Neural cell (in vitro differentiated cells): Measurements from ENCODE around the gene SKA3. TPM values are rescaled to one million over a fixed set of nuclear protein-coding genes. Genes with fewer than 3 reads are reported as not detected.

Experiments
- H2AFZ ChIP-seq: fragments of 200-600, 300-800 bp; sonication (generic), shearing (Covaris generic); 2 replicates; pipeline ENCODE4 v1.6.0; 2014; ENCODE audit warnings: low read depth, mild to moderate bottlenecking, antibody characterized with exemption, low read length, moderate library complexity
- H3F3A ChIP-seq: fragments of 200-600 bp; shearing (Covaris generic); 2 replicates; pipeline ENCODE4 v1.6.1; 2016; ENCODE audit warnings: mild to moderate bottlenecking, moderate library complexity, mixed read lengths, antibody characterized with exemption, low read length; ENCODE audit not compliant: insufficient read depth, poor library complexity, severe bottlenecking
- H3K27ac ChIP-seq: fragments of 200-600, 300-800 bp; sonication (generic), shearing (Covaris generic); 2 replicates; pipeline ENCODE4 v1.5.1; 2014; ENCODE audit warnings: mild to moderate bottlenecking, low read length, moderate library complexity
- H3K27me3 ChIP-seq: fragments of 300-800, 200-600 bp; sonication (generic), shearing (Covaris generic); 2 replicates; pipeline ENCODE4 v1.6.0; 2014; ENCODE audit warnings: mild to moderate bottlenecking, low read depth, low read length, moderate library complexity; ENCODE audit not compliant: insufficient read depth
- H3K36me3 ChIP-seq: fragments of 300-800, 200-600 bp; sonication (generic), shearing (Covaris generic); 2 replicates; pipeline ENCODE4 v1.5.1; 2014; ENCODE audit warnings: mild to moderate bottlenecking, antibody characterized with exemption, low read length, moderate library complexity; ENCODE audit not compliant: insufficient read depth
- H3K4me2 ChIP-seq: fragments of 300-800, 200-600 bp; sonication (generic), shearing (Covaris generic); 2 replicates; pipeline ENCODE4 v1.6.0; 2014; ENCODE audit warnings: mild to moderate bottlenecking, low read length
- H3K4me3 ChIP-seq: fragments of 300-800, 200-600 bp; sonication (generic), shearing (Covaris generic); 2 replicates; pipeline ENCODE4 v1.5.1; 2014; ENCODE audit warnings: mild to moderate bottlenecking, low read length, moderate library complexity
- H3K79me2 ChIP-seq: fragments of 200-600 bp; shearing (Covaris generic); replicated peaks from 2 replicates; pipeline ENCODE4 v1.6.0; 2014; ENCODE audit warnings: mild to moderate bottlenecking, low read length, moderate library complexity; ENCODE audit not compliant: insufficient read depth
- H3K9ac ChIP-seq: fragments of 300-800, 200-600 bp; sonication (generic), shearing (Covaris generic); 2 replicates; pipeline ENCODE4 v1.6.1; 2016; ENCODE audit warnings: mild to moderate bottlenecking, low read length, mixed read lengths
- H3K9me2 ChIP-seq: fragments of 200-600 bp; shearing (Covaris generic); 2 replicates; pipeline ENCODE4 v1.6.1; 2016; ENCODE audit warnings: mild to moderate bottlenecking, low read length, mixed read lengths; ENCODE audit not compliant: insufficient read depth
- H3K9me3 ChIP-seq: fragments of 200-600, 300-800 bp; sonication (generic), shearing (Covaris generic); 2 replicates; pipeline ENCODE4 v1.6.1; 2016; ENCODE audit warnings: mild to moderate bottlenecking, mixed run types, low read length, moderate library complexity, mixed read lengths
- H4K20me1 ChIP-seq: fragments of 200-600 bp; shearing (Covaris generic); 2 replicates; pipeline ENCODE4 v1.6.1; 2016; ENCODE audit warnings: mild to moderate bottlenecking, mixed run types; ENCODE audit not compliant: insufficient read depth
- EP300 ChIP-seq: fragments of 450-650 bp; conservative IDR thresholded peaks from 2 replicates; pipeline ENCODE4 v1.6.1; 2014; ENCODE audit warnings: antibody characterized with exemption, mild to moderate bottlenecking, moderate library complexity; ENCODE audit not compliant: poor library complexity, severe bottlenecking
- EZH2 ChIP-seq: fragments of 200-600, 300-800 bp; shearing (Covaris generic), sonication (generic); IDR thresholded peaks from 2 replicates; pipeline ENCODE4 v1.6.1; 2014; ENCODE audit warnings: antibody characterized with exemption, low read length, borderline replicate concordance, mild to moderate bottlenecking; ENCODE audit not compliant: insufficient read depth, poor library complexity, severe bottlenecking
- MXI1 ChIP-seq: fragments of 450-650 bp; conservative IDR thresholded peaks from 2 replicates; pipeline ENCODE4 v1.6.1; 2014; ENCODE audit warnings: antibody characterized with exemption, mild to moderate bottlenecking; ENCODE audit not compliant: poor library complexity, severe bottlenecking
- POLR2AphosphoS5 ChIP-seq: IDR thresholded peaks from 2 replicates; pipeline ENCODE4 v1.6.1; 2012
- RAD21 ChIP-seq: fragments of 450-650 bp; conservative IDR thresholded peaks from 2 replicates; pipeline ENCODE4 v1.6.1; 2014; ENCODE audit warnings: antibody characterized with exemption, mild to moderate bottlenecking, moderate library complexity
- SMC3 ChIP-seq: fragments of 450-650 bp; conservative IDR thresholded peaks from 2 replicates; pipeline ENCODE4 v1.6.1; 2014; ENCODE audit warnings: antibody characterized with exemption, mild to moderate bottlenecking, moderate library complexity; ENCODE audit not compliant: poor library complexity
- TAF1 ChIP-seq: IDR thresholded peaks from 2 replicates; pipeline ENCODE4 v1.6.1; 2012; ENCODE audit warnings: low read depth
- polyA plus RNA-seq: library from polyadenylated mRNA; depleted of rRNA; stranded (reverse); fragments of >200 nt; gene quantifications from 2 replicates; pipeline ENCODE4 v1.2.3, GENCODE V29; 2014
- TF ChIP-seq, protein P1 (sequence below): fragments of 450-650 bp; IDR thresholded peaks from 2 replicates; pipeline ENCODE4 v1.5.1; 2014; ENCODE audit warnings: antibody characterized with exemption, mild to moderate bottlenecking, moderate library complexity; ENCODE audit not compliant: poor library complexity, severe bottlenecking
- TF ChIP-seq, protein P2 (sequence below): IDR thresholded peaks from 2 replicates; pipeline ENCODE4 v1.6.1; 2012; ENCODE audit warnings: borderline replicate concordance

The SKA3 gene
- polyA plus RNA-seq, 1 donor from 2014 or later = 1.3 TPM

DNA sequence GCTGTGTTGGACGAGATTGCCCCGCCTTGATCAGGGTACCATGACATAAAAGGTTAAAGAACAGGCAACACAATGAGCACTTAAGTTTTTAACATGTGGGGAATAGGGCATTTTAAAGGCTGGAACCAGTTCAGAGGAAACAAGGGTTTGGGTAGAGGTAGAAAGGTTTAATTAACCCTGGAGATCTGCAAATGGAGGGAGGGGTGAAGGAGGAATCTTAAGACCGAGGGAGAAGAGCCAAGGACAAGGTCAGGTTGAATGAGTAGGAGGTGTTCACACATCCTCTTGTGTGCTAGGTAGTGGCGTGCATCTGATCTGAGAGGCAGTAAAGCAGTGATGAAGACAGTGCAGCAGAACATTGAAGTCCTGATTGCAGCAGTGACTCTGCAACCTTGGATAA is 28.5 kb downstream of the SKA3 start:
- Histone ChIP-seq H3K9me3 (no peaks in the 10 kb centered on the region), H3K27me3 (no peaks in the 10 kb centered on the region), H3K9me2 (no peaks in the 10 kb centered on the region), H3K27ac (no peak overlapping the region), H3K4me3 (no peak overlapping the region), H3K36me3 (no peaks in the 10 kb centered on the region), H3F3A (no peaks in the 10 kb centered on the region), H2AFZ (no peak overlapping the region), H3K79me2 (peaks cover 12% of the 10 kb centered on the region), H3K4me2 (no peak overlapping the region), H4K20me1 (no peaks in the 10 kb centered on the region), H3K9ac (no peak overlapping the region)
- TF ChIP-seq, protein P1, sequence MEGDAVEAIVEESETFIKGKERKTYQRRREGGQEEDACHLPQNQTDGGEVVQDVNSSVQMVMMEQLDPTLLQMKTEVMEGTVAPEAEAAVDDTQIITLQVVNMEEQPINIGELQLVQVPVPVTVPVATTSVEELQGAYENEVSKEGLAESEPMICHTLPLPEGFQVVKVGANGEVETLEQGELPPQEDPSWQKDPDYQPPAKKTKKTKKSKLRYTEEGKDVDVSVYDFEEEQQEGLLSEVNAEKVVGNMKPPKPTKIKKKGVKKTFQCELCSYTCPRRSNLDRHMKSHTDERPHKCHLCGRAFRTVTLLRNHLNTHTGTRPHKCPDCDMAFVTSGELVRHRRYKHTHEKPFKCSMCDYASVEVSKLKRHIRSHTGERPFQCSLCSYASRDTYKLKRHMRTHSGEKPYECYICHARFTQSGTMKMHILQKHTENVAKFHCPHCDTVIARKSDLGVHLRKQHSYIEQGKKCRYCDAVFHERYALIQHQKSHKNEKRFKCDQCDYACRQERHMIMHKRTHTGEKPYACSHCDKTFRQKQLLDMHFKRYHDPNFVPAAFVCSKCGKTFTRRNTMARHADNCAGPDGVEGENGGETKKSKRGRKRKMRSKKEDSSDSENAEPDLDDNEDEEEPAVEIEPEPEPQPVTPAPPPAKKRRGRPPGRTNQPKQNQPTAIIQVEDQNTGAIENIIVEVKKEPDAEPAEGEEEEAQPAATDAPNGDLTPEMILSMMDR = no peak
- TF ChIP-seq TAF1 (no peak), MXI1 (no peak), EP300 (no peak), POLR2AphosphoS5 (no peak), SMC3 (no peak), EZH2 (no peak), RAD21 (no peak)
- TF ChIP-seq, protein P2, sequence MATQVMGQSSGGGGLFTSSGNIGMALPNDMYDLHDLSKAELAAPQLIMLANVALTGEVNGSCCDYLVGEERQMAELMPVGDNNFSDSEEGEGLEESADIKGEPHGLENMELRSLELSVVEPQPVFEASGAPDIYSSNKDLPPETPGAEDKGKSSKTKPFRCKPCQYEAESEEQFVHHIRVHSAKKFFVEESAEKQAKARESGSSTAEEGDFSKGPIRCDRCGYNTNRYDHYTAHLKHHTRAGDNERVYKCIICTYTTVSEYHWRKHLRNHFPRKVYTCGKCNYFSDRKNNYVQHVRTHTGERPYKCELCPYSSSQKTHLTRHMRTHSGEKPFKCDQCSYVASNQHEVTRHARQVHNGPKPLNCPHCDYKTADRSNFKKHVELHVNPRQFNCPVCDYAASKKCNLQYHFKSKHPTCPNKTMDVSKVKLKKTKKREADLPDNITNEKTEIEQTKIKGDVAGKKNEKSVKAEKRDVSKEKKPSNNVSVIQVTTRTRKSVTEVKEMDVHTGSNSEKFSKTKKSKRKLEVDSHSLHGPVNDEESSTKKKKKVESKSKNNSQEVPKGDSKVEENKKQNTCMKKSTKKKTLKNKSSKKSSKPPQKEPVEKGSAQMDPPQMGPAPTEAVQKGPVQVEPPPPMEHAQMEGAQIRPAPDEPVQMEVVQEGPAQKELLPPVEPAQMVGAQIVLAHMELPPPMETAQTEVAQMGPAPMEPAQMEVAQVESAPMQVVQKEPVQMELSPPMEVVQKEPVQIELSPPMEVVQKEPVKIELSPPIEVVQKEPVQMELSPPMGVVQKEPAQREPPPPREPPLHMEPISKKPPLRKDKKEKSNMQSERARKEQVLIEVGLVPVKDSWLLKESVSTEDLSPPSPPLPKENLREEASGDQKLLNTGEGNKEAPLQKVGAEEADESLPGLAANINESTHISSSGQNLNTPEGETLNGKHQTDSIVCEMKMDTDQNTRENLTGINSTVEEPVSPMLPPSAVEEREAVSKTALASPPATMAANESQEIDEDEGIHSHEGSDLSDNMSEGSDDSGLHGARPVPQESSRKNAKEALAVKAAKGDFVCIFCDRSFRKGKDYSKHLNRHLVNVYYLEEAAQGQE = no peak

DNA sequence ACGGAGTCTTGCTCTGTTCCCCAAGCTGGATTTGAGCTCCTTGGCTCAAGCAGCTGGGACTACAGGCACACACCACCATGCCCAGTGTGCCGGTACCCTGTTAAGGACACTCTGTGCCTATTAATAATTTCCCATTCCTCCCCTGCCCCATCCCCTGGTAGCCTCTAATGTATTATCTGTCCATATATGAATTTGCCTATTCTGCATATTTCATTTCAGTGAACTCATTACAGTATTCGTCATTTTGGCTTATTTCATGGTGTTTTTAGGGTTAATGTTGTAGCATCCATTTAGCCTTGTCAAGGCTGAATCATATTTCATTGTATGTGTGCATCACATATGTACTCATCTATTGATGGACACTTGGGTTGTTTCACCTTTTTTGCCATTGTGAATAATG is 33.6 kb downstream of the SKA3 start:
- peak overlapping the region; percentile 46 for H3K4me3 ChIP-seq
- no peaks in the 10 kb centered on the region for H3K27me3 ChIP-seq
- TF ChIP-seq, protein P1 = no peak
- TF ChIP-seq EZH2 = no peak
- no peak for TF ChIP-seq SMC3
- TF ChIP-seq POLR2AphosphoS5 = no peak
- TF ChIP-seq EP300 = no peak
- H3K4me2 ChIP-seq = peak overlapping the region; percentile 48
- peaks cover 32% of the 10 kb centered on the region for H3K79me2 ChIP-seq
- no peaks in the 10 kb centered on the region for H4K20me1 ChIP-seq
- H3K9me3 ChIP-seq = no peaks in the 10 kb centered on the region
- H3K27ac ChIP-seq = no peak overlapping the region
- H3K36me3 ChIP-seq = no peaks in the 10 kb centered on the region
- no peak overlapping the region for H2AFZ ChIP-seq
- no peaks in the 10 kb centered on the region for H3K9me2 ChIP-seq
- no peaks in the 10 kb centered on the region for H3F3A ChIP-seq
- H3K9ac ChIP-seq = no peak overlapping the region
